CD4-positive, alpha-beta T cell (primary cell): ENCODE data around the gene PINLYP. TPM values are rescaled to one million over a fixed set of nuclear protein-coding genes. Genes with fewer than 3 reads are reported as not detected.

Experiments
- ATAC-seq: fragments of 200-7000 bp; cut with Tn5 transposase; one replicate; pipeline ENCODE4 v1.10.0; 2022; ENCODE audit warnings: mild to moderate bottlenecking; ENCODE audit not compliant: poor library complexity
- CTCF ChIA-PET: fragments of 350-600 bp; sonication (Branson Sonifier 250); formaldehyde crosslinking; loops from one replicate; lab custom pipeline; 2021; ENCODE audit warnings: antibody characterized with exemption, inconsistent platforms; lab: Charles Lee
- POLR2A ChIA-PET: fragments of 350-600 bp; sonication (Branson Sonifier 250); formaldehyde crosslinking; loops from one replicate; lab custom pipeline; 2021; ENCODE audit warnings: antibody characterized with exemption, inconsistent platforms; lab: Charles Lee
- DNase-seq, 14 experiments: peaks; one replicate each; pipeline ENCODE4 v3.0.0-alpha.2; 2013 to 2020; ENCODE audit warnings: mixed read lengths in 2 of 14
- H3K27ac ChIP-seq, 2 donors: one replicate each; pipeline versions ENCODE4 v1.5.1 to v1.7.0; 2013; ENCODE audit warnings: low read length in 2 of 2, low read depth in 1 of 2, mild to moderate bottlenecking in 1 of 2
- H3K27me3 ChIP-seq, 2 experiments: 1 replicate in 1 of 2; 2 replicates in 1 of 2; pipeline versions ENCODE4 v1.6.1 to v1.7.0; 2013; ENCODE audit warnings: low read length in 2 of 2, control low read depth in 1 of 2, mild to moderate bottlenecking in 1 of 2, moderate library complexity in 1 of 2; ENCODE audit not compliant: insufficient read depth in 2 of 2, control insufficient read depth in 1 of 2
- H3K36me3 ChIP-seq: one replicate; pipeline ENCODE4 v1.6.1; 2013; ENCODE audit warnings: low read length, control low read depth; ENCODE audit not compliant: insufficient read depth
- H3K4me1 ChIP-seq: one replicate; pipeline ENCODE4 v1.6.1; 2013; ENCODE audit warnings: low read length, control low read depth; ENCODE audit not compliant: insufficient read depth
- H3K4me3 ChIP-seq: one replicate; pipeline ENCODE4 v1.5.1; 2013; ENCODE audit warnings: mild to moderate bottlenecking, low read length, moderate library complexity
- H3K9me3 ChIP-seq, 2 experiments: 1 replicate in 1 of 2; 2 replicates in 1 of 2; pipeline versions ENCODE4 v1.6.1 to v1.7.0; 2013; ENCODE audit warnings: low read length in 2 of 2, mild to moderate bottlenecking in 2 of 2, control low read depth in 1 of 2, moderate library complexity in 1 of 2; ENCODE audit not compliant: control insufficient read depth in 1 of 2, insufficient read depth in 1 of 2
- H3K27ac Mint-ChIP-seq: one replicate; pipeline ENCODE4 v1.8.0; 2020; ENCODE audit warnings: mixed read lengths
- H3K27me3 Mint-ChIP-seq: one replicate; pipeline ENCODE4 v1.8.0; 2021; ENCODE audit warnings: mixed read lengths
- H3K36me3 Mint-ChIP-seq: one replicate; pipeline ENCODE4 v1.8.0; 2021; ENCODE audit warnings: low read depth, mixed read lengths
- H3K4me1 Mint-ChIP-seq: one replicate; pipeline ENCODE4 v1.8.0; 2021; ENCODE audit warnings: low read depth, mixed read lengths
- H3K4me3 Mint-ChIP-seq: one replicate; pipeline ENCODE4 v1.8.0; 2020; ENCODE audit warnings: mild to moderate bottlenecking, mixed read lengths
- H3K9me3 Mint-ChIP-seq: one replicate; pipeline ENCODE4 v1.8.0; 2020; ENCODE audit warnings: mixed read lengths
- intact Hi-C, 2 experiments: fragments of 100-400 bp; cut with DNase I in 1 of 2; cut with micrococcal nuclease in 1 of 2; formaldehyde crosslinking; loops; one replicate each; pipeline versions ENCODE4 v1.15.1 to v1.9.0; 2023 to 2025; cut with DNase I, micrococcal nuclease
- total RNA-seq, 174 experiments: library from RNA in 2 of 174; stranded (reverse) in 2 of 174; gene quantifications; one replicate each; pipeline ENCODE4 v1.2.3 and lab custom pipeline; 2021 to 2026
- TF ChIP-seq, protein P1 (sequence below): fragments of 200-600 bp; IDR thresholded peaks from one replicate; pipeline ENCODE4 v1.8.0; 2022; ENCODE audit warnings: antibody characterized with exemption, mild to moderate bottlenecking

Gene PINLYP
- total RNA-seq, 2 experiments from 2014 or later, result not detected

DNA sequence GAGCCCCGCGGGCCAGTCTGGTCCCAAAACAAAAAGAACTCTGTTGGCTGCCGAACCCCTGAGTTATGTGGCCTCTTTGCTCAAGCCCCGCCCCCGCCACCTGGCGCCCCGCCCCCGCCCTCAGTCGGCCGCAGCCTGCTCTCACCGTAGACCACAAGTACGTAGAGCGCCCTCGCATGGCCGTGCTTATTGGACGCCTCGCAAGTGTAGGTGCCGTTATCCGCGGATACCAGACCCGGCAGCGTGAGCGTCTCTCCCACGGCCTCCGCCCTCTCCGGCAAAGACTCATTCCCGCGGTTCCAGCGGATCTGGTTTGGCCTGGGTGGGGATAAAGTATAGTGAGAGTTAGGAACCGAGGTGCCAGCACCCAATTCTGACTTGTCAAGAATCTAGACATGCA lies 49.3 kb downstream of the PINLYP start:
- intact Hi-C loops, result loop anchor here in 1 of 2 experiments (1.0 kb wide), 1 partner anchor 70 kb away; no protein-coding TSS in a partner anchor
- peaks cover 0 to 4% of the 10 kb centered on the region in 2 experiments for H3K9me3 ChIP-seq
- H3K27me3 Mint-ChIP-seq, result peaks cover 7% of the 10 kb centered on the region
- H3K4me1 ChIP-seq, result peaks cover 27% of the 10 kb centered on the region
- no peaks in the 10 kb centered on the region for H3K9me3 Mint-ChIP-seq
- TF ChIP-seq, protein P1, sequence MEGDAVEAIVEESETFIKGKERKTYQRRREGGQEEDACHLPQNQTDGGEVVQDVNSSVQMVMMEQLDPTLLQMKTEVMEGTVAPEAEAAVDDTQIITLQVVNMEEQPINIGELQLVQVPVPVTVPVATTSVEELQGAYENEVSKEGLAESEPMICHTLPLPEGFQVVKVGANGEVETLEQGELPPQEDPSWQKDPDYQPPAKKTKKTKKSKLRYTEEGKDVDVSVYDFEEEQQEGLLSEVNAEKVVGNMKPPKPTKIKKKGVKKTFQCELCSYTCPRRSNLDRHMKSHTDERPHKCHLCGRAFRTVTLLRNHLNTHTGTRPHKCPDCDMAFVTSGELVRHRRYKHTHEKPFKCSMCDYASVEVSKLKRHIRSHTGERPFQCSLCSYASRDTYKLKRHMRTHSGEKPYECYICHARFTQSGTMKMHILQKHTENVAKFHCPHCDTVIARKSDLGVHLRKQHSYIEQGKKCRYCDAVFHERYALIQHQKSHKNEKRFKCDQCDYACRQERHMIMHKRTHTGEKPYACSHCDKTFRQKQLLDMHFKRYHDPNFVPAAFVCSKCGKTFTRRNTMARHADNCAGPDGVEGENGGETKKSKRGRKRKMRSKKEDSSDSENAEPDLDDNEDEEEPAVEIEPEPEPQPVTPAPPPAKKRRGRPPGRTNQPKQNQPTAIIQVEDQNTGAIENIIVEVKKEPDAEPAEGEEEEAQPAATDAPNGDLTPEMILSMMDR, result peak; percentile 52
- ATAC-seq, result peak; percentile 93
- H3K27ac Mint-ChIP-seq, result peak overlapping the region; percentile 51
- H3K27ac ChIP-seq, result no peak overlapping the region
- no peak overlapping the region for H3K4me3 ChIP-seq
- ChIA-PET POLR2A (no interaction called here), CTCF (interaction anchor here (0.6 kb wide), 1 partner anchor 30 kb away, joined by 4 read pairs; no protein-coding TSS in a partner anchor)
- H3K36me3 ChIP-seq, result no peaks in the 10 kb centered on the region
- peaks cover 37% of the 10 kb centered on the region for H3K4me1 Mint-ChIP-seq
- peak overlapping the region; percentile 60 for H3K4me3 Mint-ChIP-seq
- no peaks in the 10 kb centered on the region for H3K36me3 Mint-ChIP-seq
- peak; percentile 72 to 93 (median 86) for DNase-seq
- peaks cover 0 to 6% of the 10 kb centered on the region in 2 experiments for H3K27me3 ChIP-seq

DNA sequence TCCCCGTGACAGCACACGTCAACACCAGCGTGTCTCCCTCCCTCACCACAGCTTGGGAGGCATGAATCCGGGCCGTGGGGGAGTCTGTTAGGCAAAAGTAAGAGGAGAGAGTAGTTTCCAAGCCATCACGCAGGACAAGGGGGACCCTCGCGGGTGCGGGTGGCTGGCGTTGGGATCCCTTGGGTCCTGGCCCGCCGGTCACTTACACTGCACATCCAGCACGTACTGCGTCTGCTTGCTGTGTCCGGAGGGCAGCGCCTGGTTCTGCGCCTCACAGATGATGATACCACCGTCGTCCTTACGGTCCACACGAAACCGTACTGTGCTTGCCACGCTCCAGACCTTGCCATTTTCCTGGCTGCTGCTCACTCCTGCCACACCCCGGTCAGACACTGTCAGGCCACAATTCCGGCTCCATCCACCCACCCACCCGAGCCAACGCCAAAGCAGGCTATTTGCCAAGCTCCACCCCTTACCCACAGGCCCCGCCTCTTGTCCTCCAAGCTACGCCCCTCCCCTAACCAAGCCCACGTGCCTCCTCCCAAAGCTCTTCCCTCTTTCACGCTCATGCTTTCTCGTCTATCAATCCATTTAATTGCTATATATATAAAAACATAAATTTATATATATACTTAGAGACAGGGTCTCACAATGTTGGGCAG lies 50.4 kb downstream of the PINLYP start:
- Histone ChIP-seq H3K36me3 (no peaks in the 10 kb centered on the region), H3K9me3 (peaks cover 0 to 4% of the 10 kb centered on the region in 2 experiments), H3K4me1 (peaks cover 18% of the 10 kb centered on the region), H3K4me3 (no peak overlapping the region), H3K27ac (no peak overlapping the region), H3K27me3 (peaks cover 0 to 6% of the 10 kb centered on the region in 2 experiments)
- no peak overlapping the region for H3K4me3 Mint-ChIP-seq
- ChIA-PET CTCF (interaction anchor here (1.3 kb wide), 1 partner anchor 71 kb away, joined by 4 read pairs; no protein-coding TSS in a partner anchor), POLR2A (interaction anchor here (0.8 to 1.2 kb wide), 2 partner anchors 42 to 128 kb away, joined by 3 to 5 read pairs; no protein-coding TSS in a partner anchor)
- H3K27ac Mint-ChIP-seq, result no peak overlapping the region
- no peak for ATAC-seq
- peaks cover 27% of the 10 kb centered on the region for H3K4me1 Mint-ChIP-seq
- TF ChIP-seq, protein P1, result no peak
- no peaks in the 10 kb centered on the region for H3K36me3 Mint-ChIP-seq
- DNase-seq, result peak in 3 of 14 experiments; percentile 22 to 51 (median 35)
- no peaks in the 10 kb centered on the region for H3K9me3 Mint-ChIP-seq
- intact Hi-C loops, result loop anchor here in 1 of 2 experiments (1.0 kb wide), 1 partner anchor 71 kb away; no protein-coding TSS in a partner anchor
- peaks cover 7% of the 10 kb centered on the region for H3K27me3 Mint-ChIP-seq

DNA sequence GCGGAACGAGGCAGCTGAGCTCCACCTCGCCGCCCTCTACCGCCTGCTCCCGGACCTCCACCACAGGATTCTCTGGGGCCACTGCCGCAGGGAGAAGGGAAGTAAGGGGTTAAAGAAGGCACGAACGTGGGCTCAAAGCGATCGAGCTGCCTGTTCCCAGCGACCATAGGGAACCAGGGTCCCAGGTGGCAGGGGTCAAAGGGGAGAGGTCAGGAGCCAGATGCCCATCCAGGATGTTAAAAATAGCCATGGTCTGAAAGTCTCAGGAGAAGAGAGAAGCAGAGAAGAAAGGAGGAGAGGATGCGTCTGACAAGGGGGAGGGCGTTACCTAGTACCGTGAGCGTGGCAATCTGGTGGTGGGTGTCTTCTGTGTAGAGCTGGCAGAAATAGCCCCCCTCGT lies 51.2 kb downstream of the PINLYP start:
- Mint-ChIP-seq H3K4me1 (peaks cover 23% of the 10 kb centered on the region), H3K9me3 (no peaks in the 10 kb centered on the region), H3K27ac (no peak overlapping the region), H3K4me3 (no peak overlapping the region), H3K27me3 (peaks cover 7% of the 10 kb centered on the region), H3K36me3 (no peaks in the 10 kb centered on the region)
- peaks cover 0 to 6% of the 10 kb centered on the region in 2 experiments for H3K27me3 ChIP-seq
- H3K4me3 ChIP-seq, result no peak overlapping the region
- intact Hi-C loops, result no loop called here
- ATAC-seq, result no peak
- TF ChIP-seq, protein P1, result no peak
- H3K9me3 ChIP-seq, result peaks cover 0 to 4% of the 10 kb centered on the region in 2 experiments
- peaks cover 18% of the 10 kb centered on the region for H3K4me1 ChIP-seq
- H3K27ac ChIP-seq, result no peak overlapping the region
- DNase-seq, result no peak
- POLR2A ChIA-PET, result interaction anchor here (0.8 to 1.2 kb wide), 2 partner anchors 42 to 127 kb away, joined by 3 to 5 read pairs; no protein-coding TSS in a partner anchor
- CTCF ChIA-PET, result interaction anchor here (1.3 kb wide), 1 partner anchor 72 kb away, joined by 4 read pairs; no protein-coding TSS in a partner anchor
- H3K36me3 ChIP-seq, result no peaks in the 10 kb centered on the region
